Suprapubic skin (tissue), 3 donors: ENCODE measurements around the gene SPDYC.

Experiments used
- CTCF ChIP-seq, 2 donors: fragments of 200-600 bp in 1 of 2; fragments of 450-650 bp in 1 of 2; sonication (generic) in 1 of 2; IDR thresholded peaks; one replicate each; pipeline ENCODE4 v1.5.1; 2016 to 2019; ENCODE audit warnings: antibody characterized with exemption in 2 of 2, mild to moderate bottlenecking in 1 of 2, moderate library complexity in 1 of 2
- EP300 ChIP-seq: sonication (generic); formaldehyde crosslinking; IDR thresholded peaks from one replicate; pipeline ENCODE4 v1.6.1; 2017; ENCODE audit warnings: antibody characterized with exemption

- peak; percentile 24 to 60 for TF ChIP-seq CTCF (IDR thresholded peaks at IDR 0.05)
- no peak for TF ChIP-seq EP300
These were observed 11.0 kb downstream of the SPDYC start for GRCh38 chr11:65180877-65181568.
